ENCODE results near the gene DNAJC1. TPM values are rescaled to one million over a fixed set of nuclear protein-coding genes. Genes with fewer than 3 reads are reported as not detected.

DNAJC1 gene
- total RNA-seq, 1 donor from 2014 or later = 103 TPM

GRCh38 chr10:21831986-21832820 is 171.3 kb downstream of the DNAJC1 start:
- Histone ChIP-seq H3K4me3 (ENCODE audit: low read depth, low read length) (no peak overlapping the region), H3K27me3 (ENCODE audit: control insufficient read depth, insufficient read depth, low read length) (no peaks in the 10 kb centered on the region), H3K36me3 (ENCODE audit: control insufficient read depth, insufficient read depth, low read length) (no peaks in the 10 kb centered on the region)
- no peak for DNase-seq (ENCODE audit: low read depth)
- no peak for TF ChIP-seq CTCF (IDR thresholded peaks at IDR 0.05; ENCODE audit: insufficient read depth, low read length, poor library complexity, severe bottlenecking)

DNA sequence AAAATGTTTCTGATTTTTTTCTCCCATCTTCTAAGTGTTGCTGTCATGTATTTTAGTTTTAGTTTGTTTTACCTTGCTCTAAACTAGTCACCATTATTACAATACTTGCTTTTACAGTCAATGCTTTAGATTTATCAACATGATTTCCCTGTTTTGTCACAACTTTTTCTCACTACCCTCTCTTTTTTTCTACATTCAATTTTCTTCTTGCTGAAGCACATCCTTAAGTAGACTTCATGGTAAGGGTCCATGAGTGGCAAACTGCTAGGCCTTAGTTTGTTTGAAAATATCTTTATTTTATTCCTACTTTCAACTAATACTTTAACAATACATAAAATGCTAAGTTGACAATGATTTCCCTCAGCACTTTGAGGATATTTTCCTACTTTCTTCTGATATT is 173.5 kb downstream of the DNAJC1 start:
- TF ChIP-seq CTCF (IDR thresholded peaks at IDR 0.05; ENCODE audit: insufficient read depth, low read length, poor library complexity, severe bottlenecking) = no peak
- H3K36me3 ChIP-seq (ENCODE audit: control insufficient read depth, insufficient read depth, low read length) = no peaks in the 10 kb centered on the region
- no peak for DNase-seq (ENCODE audit: low read depth)
- H3K4me3 ChIP-seq (ENCODE audit: low read depth, low read length) = no peak overlapping the region
- no peaks in the 10 kb centered on the region for H3K27me3 ChIP-seq (ENCODE audit: control insufficient read depth, insufficient read depth, low read length)

DNA sequence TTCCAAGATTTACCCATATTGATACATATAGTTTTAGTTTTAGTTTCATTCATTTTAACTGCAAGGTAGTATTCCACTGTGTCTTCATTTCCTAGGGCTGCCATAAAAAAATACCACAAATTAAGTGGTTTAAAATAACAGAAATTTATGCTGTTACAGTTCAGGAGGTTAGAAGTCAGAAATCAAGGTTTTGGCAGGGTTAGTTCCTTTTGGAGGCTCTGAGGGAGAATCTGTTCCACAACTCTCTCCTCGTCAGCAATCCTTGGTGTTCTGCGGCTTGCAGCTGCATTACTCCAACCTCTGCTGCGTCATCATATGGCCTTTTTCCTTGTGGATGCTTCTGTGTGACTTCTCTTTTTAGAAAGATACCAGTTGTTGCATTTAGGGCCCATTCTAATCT is 176.2 kb downstream of the DNAJC1 start:
- no peak for DNase-seq (ENCODE audit: low read depth)
- no peak overlapping the region for H3K4me3 ChIP-seq (ENCODE audit: low read depth, low read length)
- no peaks in the 10 kb centered on the region for H3K36me3 ChIP-seq (ENCODE audit: control insufficient read depth, insufficient read depth, low read length)
- TF ChIP-seq CTCF (IDR thresholded peaks at IDR 0.05; ENCODE audit: insufficient read depth, low read length, poor library complexity, severe bottlenecking) = no peak
- no peaks in the 10 kb centered on the region for H3K27me3 ChIP-seq (ENCODE audit: control insufficient read depth, insufficient read depth, low read length)

DNA sequence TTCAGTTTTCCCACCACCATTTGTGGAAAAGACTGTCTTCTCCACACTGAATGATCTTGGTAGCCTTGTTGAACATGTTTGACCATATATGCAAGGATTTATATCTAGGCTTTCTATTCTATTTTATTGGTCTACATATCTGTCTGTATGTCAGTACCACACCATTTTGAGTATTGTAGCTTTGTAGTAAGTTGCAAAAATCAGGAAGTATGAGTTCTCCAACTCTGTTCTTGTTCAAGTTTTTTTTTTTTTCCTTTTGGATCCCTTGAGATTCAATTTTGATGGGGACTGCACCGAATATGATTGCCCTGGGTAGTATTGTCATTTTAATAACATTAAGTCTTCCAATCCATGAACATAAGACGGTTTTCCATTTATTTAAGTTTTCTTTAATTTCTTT is 176.8 kb downstream of the DNAJC1 start:
- no peaks in the 10 kb centered on the region for H3K27me3 ChIP-seq (ENCODE audit: control insufficient read depth, insufficient read depth, low read length)
- no peak for TF ChIP-seq CTCF (IDR thresholded peaks at IDR 0.05; ENCODE audit: insufficient read depth, low read length, poor library complexity, severe bottlenecking)
- H3K4me3 ChIP-seq (ENCODE audit: low read depth, low read length) = no peak overlapping the region
- DNase-seq (ENCODE audit: low read depth) = no peak
- H3K36me3 ChIP-seq (ENCODE audit: control insufficient read depth, insufficient read depth, low read length) = no peaks in the 10 kb centered on the region

DNA sequence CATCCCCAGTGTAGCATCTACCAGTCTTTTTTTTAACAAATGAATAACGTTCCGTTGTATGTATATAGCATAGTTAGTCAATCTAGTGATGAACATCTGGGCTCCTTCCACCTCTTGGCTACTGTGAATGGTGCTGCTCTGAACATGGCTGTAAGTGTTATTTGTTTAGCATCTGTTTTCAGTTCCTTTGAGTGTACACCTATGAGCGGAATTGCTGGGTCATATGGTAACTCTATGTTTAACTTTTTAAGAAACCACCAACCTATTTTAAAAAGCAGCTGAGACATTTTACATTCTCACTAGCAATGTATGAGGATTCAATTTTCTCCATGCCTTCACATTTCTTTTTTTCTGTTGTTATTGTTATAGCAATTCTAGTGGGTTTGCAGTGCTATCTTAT is 178.2 kb downstream of the DNAJC1 start:
- no peaks in the 10 kb centered on the region for H3K36me3 ChIP-seq (ENCODE audit: control insufficient read depth, insufficient read depth, low read length)
- no peak for DNase-seq (ENCODE audit: low read depth)
- TF ChIP-seq CTCF (IDR thresholded peaks at IDR 0.05; ENCODE audit: insufficient read depth, low read length, poor library complexity, severe bottlenecking) = no peak
- no peaks in the 10 kb centered on the region for H3K27me3 ChIP-seq (ENCODE audit: control insufficient read depth, insufficient read depth, low read length)
- no peak overlapping the region for H3K4me3 ChIP-seq (ENCODE audit: low read depth, low read length)

DNA sequence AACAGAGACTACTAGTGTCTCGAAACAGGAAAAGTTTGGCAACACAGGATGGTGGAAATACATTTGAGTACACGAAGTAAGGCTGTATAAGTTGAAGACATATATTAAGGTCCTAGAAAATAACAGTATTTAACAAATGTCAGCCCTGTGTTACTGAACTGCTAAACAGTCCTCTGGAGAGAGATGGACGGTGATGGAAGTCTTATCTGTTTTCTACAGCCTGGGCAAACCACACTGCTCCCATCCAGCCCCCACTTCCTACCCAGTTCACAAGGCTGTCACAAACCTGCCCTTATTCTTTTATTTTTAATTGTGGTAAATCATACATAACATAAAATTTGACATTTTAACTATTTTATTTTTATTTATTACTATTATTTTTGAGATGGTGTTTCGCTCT is 179.1 kb downstream of the DNAJC1 start:
- TF ChIP-seq CTCF (IDR thresholded peaks at IDR 0.05; ENCODE audit: insufficient read depth, low read length, poor library complexity, severe bottlenecking) = no peak
- no peak for DNase-seq (ENCODE audit: low read depth)
- no peak overlapping the region for H3K4me3 ChIP-seq (ENCODE audit: low read depth, low read length)
- H3K36me3 ChIP-seq (ENCODE audit: control insufficient read depth, insufficient read depth, low read length) = no peaks in the 10 kb centered on the region
- no peaks in the 10 kb centered on the region for H3K27me3 ChIP-seq (ENCODE audit: control insufficient read depth, insufficient read depth, low read length)
